OCI-M1 (cell line): ENCODE results near the gene NHERF2.

Source experiments
- DNase-seq: peaks from one replicate; lab custom pipeline; 2025; lab: John Stamatoyannopoulos, UW

Gene NHERF2

DNA sequence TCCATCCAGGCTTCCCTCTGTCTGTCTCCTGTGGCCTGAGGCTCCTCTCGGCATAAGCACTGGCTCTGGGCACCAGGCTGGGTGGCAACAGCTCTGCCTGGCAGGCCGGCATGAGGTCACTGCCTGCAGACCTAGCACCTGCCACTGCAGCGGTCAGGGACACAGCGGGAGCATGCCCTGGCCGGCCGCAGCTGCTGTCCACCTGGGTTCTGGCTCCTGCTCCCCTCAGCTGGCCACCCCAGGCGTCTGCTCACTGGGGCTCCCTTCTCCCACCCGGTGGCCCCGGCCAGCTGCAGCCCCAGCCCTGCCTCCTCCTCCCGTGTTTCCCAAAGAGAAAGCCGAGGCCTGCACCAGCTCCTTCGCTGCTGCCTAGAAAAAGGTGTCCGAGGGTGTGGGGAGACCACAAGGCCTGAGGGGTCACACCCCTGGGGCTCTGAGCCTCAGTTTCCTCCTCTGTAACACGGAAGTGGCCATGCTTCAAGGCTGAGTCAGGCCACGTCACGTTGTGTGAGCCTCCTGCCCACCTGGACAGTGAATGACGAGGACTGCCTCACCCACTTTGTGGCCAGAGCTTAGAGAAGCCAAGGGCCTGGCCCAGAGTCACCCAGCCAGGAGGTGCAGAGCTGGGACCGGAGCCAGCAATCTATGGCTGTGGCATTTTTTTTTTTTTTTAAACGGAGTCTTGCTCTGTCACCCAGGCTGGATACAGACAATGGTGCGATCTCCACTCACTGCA, 14.3 kb downstream of the NHERF2 start:
- no peak for DNase-seq

- no peak for DNase-seq
Observed at GRCh38 chr16:2042171-2042985, 15.7 kb downstream of the NHERF2 start.

DNA sequence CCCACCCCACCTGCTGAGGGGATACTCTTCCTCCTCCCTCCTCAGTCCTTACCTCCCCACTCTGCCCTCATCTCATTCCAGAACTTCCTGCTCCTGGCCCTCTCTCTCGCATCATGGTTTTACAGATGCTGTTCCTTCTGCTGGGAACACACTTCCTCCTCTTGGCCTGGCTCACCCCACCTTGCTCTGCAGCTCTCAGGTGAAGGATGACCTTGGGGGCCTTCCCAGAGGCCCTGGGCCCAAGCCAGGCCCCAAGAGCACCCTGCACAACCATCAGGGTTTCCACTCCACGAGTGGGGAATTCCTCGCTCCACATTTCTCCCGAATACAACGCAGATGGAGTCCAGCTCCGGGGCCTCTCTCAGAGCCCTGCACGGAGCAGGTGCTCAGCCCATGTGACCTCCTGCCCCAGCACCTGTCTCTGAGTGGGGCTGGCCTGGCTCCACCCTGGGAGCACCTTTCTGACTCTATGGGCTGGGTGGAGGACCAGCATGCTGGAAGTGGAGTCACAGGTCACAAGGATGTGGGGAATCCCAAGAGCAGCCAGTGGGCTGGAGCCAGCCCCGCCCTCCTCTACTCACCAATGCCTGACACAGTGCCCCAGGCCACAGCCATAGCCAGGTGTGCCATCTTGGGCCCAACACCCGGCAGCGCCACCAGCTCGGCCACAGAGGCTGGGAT, 16.4 kb downstream of the NHERF2 start:
- no peak for DNase-seq

DNA sequence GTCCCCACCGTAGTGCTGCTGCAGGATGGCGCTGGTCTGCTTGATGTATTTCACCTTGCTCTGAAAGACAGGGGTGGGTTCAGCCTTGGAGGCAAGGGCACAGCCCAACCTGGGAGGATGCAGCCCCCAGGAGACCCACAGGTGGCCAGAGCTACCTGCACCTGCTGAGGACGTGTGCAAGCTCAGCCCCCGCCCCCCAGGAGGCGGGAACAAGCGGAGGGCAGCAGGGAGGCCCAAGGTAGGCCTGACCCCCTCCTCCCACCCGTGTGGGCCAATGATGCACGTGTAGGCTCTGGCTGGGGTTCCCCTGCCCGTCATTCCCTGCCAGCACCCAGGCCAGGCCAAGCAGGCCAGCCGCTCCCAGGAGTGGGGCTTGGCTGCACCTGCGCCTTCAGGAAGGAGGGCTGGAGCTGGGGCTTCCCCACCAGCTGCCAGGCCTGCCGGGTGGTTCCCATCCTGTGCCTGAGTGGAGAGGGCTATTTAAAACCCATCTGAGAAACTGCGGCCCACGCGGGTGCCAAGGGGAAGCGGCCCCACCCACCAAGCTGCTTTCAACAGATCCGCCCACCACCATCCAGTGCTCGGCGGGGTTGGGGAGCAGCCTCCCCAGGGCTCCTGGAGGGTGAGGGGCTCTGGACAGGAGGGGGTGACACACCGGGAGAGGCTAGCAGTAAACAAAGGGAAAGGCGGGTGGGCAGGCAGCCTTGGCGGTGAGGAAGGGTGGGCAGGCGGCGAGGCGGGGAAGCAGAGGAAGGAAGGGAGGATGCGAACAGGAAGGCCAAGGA, 17.2 kb downstream of the NHERF2 start:
- no peak for DNase-seq

DNA sequence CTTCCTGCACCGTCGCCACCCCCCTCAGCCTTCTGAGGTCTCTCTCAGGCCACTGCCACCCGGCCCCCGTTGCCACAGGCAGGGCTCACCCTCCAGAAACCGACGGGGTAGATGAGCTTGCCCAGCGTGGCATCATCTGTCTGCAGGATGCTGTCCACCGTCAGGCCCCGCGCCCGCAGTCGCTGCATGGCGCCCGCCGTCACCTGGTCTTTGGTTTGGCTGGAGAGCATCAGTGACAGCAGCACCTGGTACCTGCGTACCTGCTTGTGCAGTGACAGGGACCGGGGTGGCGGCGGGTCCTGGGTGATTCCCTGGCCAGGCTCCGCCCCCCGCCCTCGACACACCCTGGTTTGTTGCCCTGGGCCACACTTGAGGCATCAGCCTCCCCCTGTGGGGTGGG, 17.8 kb downstream of the NHERF2 start:
- DNase-seq, result no peak

GRCh38 chr16:2045965-2046892, 19.5 kb downstream of the NHERF2 start:
- no peak for DNase-seq

DNA sequence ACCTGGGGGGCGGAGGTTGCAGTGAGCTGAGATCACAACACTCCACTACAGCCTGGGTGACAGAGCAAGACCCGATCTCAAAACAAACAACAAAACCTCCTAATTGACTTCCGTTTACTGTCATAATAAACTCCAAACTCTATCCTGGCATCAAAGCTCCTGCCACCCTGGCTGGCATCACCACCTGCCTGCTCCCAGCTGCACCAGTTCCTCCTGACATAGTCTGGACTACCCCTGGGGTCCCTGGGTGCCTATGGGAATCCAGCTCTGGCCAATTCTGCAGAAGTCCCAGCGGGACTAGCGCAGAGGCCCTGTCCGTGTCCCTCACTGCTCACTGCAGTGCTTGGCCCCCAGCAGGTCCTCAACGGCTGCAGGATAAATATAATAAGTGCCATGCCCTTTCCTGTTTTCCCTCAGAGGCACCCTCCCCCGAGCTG, 20.2 kb downstream of the NHERF2 start:
- DNase-seq, result no peak

DNA sequence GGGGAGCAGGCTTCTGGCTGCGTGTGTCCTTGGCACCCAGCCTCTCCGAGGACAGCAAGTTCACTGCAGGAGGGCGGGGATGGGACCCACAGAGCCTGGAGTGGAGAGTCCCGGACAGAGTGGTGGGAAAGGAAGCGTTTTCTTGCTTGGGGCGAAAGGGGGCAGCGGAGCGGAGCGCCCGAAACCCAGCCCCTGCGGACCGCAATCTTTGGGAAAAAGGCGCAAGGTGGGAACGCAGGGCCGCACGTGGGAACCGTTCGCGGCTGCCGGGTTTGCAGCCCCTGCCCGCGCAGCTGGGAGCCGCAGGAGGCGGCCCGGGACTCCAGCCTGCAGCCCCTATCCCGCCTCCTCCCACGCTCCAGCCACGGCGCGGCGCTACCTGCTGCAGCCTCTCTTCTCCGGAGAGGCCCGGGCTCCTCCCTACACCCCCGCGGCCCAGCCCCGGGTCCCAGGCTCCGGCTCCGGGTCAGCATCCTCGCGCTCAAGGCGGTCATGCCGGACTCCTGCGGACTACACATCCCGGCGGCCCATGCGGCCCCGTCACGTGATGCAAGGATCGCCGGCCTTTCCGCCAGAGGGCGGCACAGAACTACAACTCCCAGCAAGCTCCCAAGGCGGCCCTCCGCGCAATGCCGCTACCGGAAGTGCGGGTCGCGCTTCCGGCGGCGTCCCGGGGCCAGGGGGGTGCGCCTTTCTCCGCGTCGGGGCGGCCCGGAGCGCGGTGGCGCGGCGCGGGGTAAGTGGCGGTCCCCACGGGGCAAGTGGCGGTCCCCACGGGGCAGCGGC, 20.8 kb downstream of the NHERF2 start, which contains the start of the genes NTHL1 and TSC2:
NTHL1 (minus strand) TSS at position 505 of the 786 bp plus-strand sequence; CDS start at position 494, 11 bp downstream.
TSC2 (plus strand) TSS at position 656 of the 786 bp plus-strand sequence. CDS start 631 bp downstream, outside the sequence.
- DNase-seq, result peak; percentile 97

DNA sequence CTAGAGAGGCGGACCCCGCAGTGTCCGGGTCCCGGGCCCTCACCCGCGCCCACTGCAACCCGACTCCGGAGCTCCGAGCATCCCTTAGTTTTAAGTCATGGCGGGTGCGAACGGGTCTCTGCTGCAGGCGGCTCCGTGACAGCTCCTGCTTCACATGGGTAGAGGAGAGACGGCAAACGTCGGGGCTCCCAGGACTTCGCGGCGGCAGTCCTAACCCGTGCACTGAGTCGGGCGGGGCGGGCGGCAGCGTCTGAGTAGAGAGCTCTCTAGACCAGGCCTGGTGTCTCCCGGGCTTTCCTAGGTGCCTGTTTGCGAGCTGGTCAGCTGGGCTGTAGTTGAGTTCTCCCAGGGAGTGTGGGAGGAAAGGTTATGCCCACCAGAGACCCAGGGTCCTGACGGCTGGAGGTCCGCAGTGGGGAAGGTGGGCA, 21.4 kb downstream of the NHERF2 start:
- DNase-seq, result no peak

- no peak for DNase-seq
Observed at GRCh38 chr16:2053211-2053610, 26.5 kb downstream of the NHERF2 start.

DNA sequence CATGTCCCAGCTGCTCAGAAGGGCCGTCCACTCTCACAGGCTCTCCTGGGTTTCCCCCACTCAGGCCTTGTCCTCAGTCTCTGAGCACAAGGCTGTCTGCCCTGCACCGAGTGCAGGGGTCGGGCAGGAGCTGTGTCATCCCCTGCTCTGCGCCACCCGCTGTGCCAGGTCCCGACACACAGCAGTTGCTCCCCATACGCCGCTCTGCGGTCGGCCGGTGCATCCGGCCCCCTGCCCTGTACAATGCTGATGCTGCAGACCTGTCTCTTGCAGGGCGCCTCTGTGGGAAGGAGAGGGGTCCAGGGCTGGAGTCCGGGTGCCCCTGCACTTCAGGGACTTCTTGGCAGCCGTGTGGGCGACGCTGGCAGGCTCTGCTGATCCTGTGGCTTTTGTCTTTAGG, 27.2 kb downstream of the NHERF2 start:
- DNase-seq, result no peak

- no peak for DNase-seq
Observed at GRCh38 chr16:2054543-2055245, 28.0 kb downstream of the NHERF2 start.

DNA sequence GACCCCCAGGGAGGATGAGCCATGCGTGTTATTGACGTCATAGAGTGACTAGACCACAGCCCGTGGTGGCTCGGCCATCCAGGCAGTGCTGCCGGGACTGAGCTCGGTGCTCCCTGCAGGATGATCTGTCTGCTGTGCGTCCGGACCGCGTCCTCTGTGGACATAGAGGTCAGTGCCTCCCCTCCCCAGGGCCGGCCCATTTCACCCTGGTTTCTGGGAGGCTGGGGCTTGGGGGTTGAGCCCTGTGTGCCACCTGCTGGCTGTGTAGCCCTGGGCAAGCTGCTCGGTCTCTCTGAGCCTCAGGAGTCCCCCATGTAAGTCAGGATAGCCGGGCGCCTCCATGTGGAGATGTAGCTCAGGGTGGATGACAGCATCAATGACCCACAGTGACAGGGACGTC, 29.4 kb downstream of the NHERF2 start:
- no peak for DNase-seq

DNA sequence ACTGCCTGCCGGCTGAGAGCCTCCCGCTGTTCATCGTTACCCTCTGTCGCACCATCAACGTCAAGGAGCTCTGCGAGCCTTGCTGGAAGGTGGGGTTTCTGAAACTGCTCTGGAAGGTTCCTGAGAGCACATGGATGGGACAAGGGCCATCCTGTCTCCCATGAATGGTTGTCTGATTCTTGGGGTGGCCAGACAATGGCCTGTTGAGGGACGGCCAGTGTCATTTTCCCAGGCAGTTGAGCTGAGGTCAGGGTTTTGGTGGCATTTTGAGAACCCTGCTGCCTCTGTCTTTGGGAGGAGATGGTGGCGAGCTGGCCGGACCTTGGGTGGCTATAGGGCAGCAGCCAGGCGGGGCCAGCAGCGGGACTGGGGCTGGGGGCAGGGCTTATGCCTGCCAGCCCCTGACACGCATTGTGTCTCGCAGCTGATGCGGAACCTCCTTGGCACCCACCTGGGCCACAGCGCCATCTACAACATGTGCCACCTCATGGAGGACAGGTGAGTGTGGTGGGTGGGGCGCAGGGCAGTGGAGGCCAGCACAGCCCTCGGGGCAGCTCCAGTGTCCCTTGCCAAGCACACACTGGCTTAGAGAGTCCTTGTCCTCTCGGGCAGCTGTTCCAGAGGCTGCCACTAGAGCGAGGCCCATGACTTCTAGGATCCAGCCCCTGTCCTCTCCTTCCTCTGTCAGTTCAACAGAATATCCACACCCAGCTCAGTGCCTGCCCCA, 30.1 kb downstream of the NHERF2 start:
- DNase-seq, result no peak

DNA sequence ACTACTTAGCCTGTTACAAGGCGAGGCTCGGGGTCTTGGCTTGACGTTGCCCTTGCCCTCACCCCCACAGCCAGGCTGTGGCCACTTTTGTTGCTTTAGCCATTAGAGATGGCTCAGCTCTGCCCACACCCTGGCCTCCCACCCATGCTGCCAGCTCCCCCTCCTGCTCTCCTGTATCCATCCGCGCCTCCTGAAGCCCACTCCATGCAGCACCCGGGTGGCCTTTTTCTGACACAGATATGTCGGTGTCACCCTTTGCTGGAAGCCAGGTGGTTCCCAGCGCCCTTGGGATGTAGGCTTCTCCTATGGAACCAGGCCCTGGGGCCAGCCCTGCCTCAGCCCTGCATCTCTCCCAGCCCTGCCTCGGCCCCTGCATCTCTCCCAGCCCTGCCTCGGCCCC, 30.7 kb downstream of the NHERF2 start:
- no peak for DNase-seq

- DNase-seq, result no peak
Observed at GRCh38 chr16:2058420-2058819, 31.7 kb downstream of the NHERF2 start.

- DNase-seq, result no peak
Observed at GRCh38 chr16:2058872-2059271, 32.2 kb downstream of the NHERF2 start.

GRCh38 chr16:2060346-2060745, 33.6 kb downstream of the NHERF2 start:
- DNase-seq, result no peak
